Panc1 (cell line): ENCODE results near the gene CIB4. TPM values are rescaled to one million over a fixed set of nuclear protein-coding genes. Genes with fewer than 3 reads are reported as not detected.
A peak's percentile ranks its signal among the peaks of the same experiment; 100 is the strongest.

Experiments used
- ATAC-seq: fragments of 200-7000 bp; cut with Tn5 transposase; 2 replicates; pipeline ENCODE4 v1.9.1; 2020; ENCODE audit warnings: mild to moderate bottlenecking, moderate library complexity
- BruUV-seq: library from RNA; stranded (reverse); fragments of 400-500 nt; replicated peaks from 2 replicates; lab custom pipeline; 2021; lab: Mats Ljungman, UMichigan
- CTCF ChIA-PET: fragments of 300-600 bp; sonication (Branson Sonifier 250); formaldehyde crosslinking; loops from one replicate; lab custom pipeline; 2022; ENCODE audit warnings: antibody characterized with exemption; lab: Charles Lee
- POLR2A ChIA-PET: fragments of 300-600 bp; sonication (Branson Sonifier 250); formaldehyde crosslinking; loops from one replicate; lab custom pipeline; 2022; ENCODE audit warnings: antibody characterized with exemption; lab: Charles Lee
- DNase-seq: peaks from one replicate; pipeline ENCODE4 v3.0.0-alpha.2; 2010; ENCODE audit warnings: low read depth, low spot score
- H3K27ac ChIP-seq: 2 replicates; pipeline ENCODE4 v1.5.1; 2011; ENCODE audit warnings: mild to moderate bottlenecking, low read length, inconsistent platforms
- H3K27me3 ChIP-seq: fragments of 200-500 bp; sonication (Bioruptor generic); 2 replicates; pipeline ENCODE4 v1.6.0; 2014; ENCODE audit warnings: low read length, inconsistent platforms; ENCODE audit not compliant: control insufficient read depth, insufficient read depth
- H3K36me3 ChIP-seq: fragments of 200-500 bp; sonication (Bioruptor generic); 2 replicates; pipeline ENCODE4 v1.5.1; 2014; ENCODE audit warnings: inconsistent platforms, mild to moderate bottlenecking, low read length, moderate library complexity; ENCODE audit not compliant: control insufficient read depth, insufficient read depth
- H3K4me1 ChIP-seq: 2 replicates; pipeline ENCODE4 v1.5.1; 2011; ENCODE audit warnings: inconsistent platforms, mild to moderate bottlenecking, low read length, moderate library complexity; ENCODE audit not compliant: control insufficient read depth, insufficient read depth
- H3K4me3 ChIP-seq, 2 experiments: 2 replicates each; pipeline ENCODE4 v1.5.1; 2011 to 2012; ENCODE audit warnings: low read depth in 2 of 2, low read length in 2 of 2, mild to moderate bottlenecking in 2 of 2, inconsistent platforms in 1 of 2, moderate library complexity in 1 of 2
- H3K9me3 ChIP-seq: fragments of 200-500 bp; sonication (Bioruptor generic); 2 replicates; pipeline ENCODE4 v1.5.1; 2014; ENCODE audit warnings: low read depth, mild to moderate bottlenecking, inconsistent platforms, low read length, moderate library complexity; ENCODE audit not compliant: control insufficient read depth, insufficient read depth
- CTCF ChIP-seq: fragments of 450-650 bp; IDR thresholded peaks from 2 replicates; pipeline ENCODE4 v1.5.1; 2017; ENCODE audit warnings: mild to moderate bottlenecking
- POLR2AphosphoS5 ChIP-seq: IDR thresholded peaks from 2 replicates; pipeline ENCODE4 v1.6.1; 2012; ENCODE audit warnings: mild to moderate bottlenecking, low read depth, low read length, moderate library complexity
- REST ChIP-seq, 2 experiments: IDR thresholded peaks; 2 replicates each; pipeline ENCODE4 v1.6.1; 2011 to 2012; ENCODE audit warnings: low read depth in 2 of 2, control low read depth in 1 of 2, low read length in 1 of 2, mild to moderate bottlenecking in 1 of 2, moderate library complexity in 1 of 2; ENCODE audit not compliant: insufficient read depth in 1 of 2
- SIN3A ChIP-seq: IDR thresholded peaks from 2 replicates; pipeline ENCODE4 v1.6.1; 2012; ENCODE audit warnings: low read depth, mild to moderate bottlenecking, low read length, moderate library complexity, borderline replicate concordance; ENCODE audit not compliant: insufficient read depth
- TCF7L2 ChIP-seq: IDR thresholded peaks from 2 replicates; pipeline ENCODE4 v1.6.1; 2011; ENCODE audit warnings: mild to moderate bottlenecking, low read depth, low read length, inconsistent platforms
- in situ Hi-C: cut with HindIII; loops from 2 replicates; pipeline ENCODE4 v1.10.0; 2016; ENCODE audit warnings: low sequenced_read_pairs, low pct_unique_long_range_greater_than_20kb
- intact Hi-C: fragments of 100-400 bp; cut with micrococcal nuclease; formaldehyde crosslinking; loops from one replicate; pipeline ENCODE4 v1.10.0; 2022; ENCODE audit not compliant: unreplicated experiment
- total RNA-seq: library from RNA; stranded (reverse); gene quantifications from one replicate; pipeline ENCODE4 v1.2.1, GENCODE V29; 2021; ENCODE audit not compliant: unreplicated experiment

CIB4 gene
- total RNA-seq, 1 experiment from 2014 or later, result 0.33 TPM

GRCh38 chr2:26558271-26559043 lies 82.7 kb downstream of the CIB4 start:
- H3K27ac ChIP-seq, result no peak overlapping the region
- POLR2A ChIA-PET, result interaction anchor here (0.6 to 0.7 kb wide), 3 partner anchors 17 to 174 kb away, joined by 3 to 4 read pairs (median 3); no protein-coding TSS in a partner anchor
- no peak for DNase-seq
- peaks cover 11% of the 10 kb centered on the region for H3K27me3 ChIP-seq
- H3K4me3 ChIP-seq, result no peak overlapping the region
- in situ Hi-C loops, result no loop called here
- H3K36me3 ChIP-seq, result no peaks in the 10 kb centered on the region
- CTCF ChIA-PET, result interaction anchor here (0.6 to 0.7 kb wide), 4 partner anchors 10 to 187 kb away, joined by 3 to 6 read pairs (median 4); no protein-coding TSS in a partner anchor
- TF ChIP-seq REST (IDR thresholded peaks at IDR 0.05; ENCODE audit: insufficient read depth in 1 of 2, low read depth in 2 of 2, low read length in 1 of 2), result no peak
- TF ChIP-seq CTCF, result no peak
- TF ChIP-seq SIN3A, result no peak
- no peak for TF ChIP-seq POLR2AphosphoS5
- no peak for TF ChIP-seq TCF7L2
- BruUV-seq, result no TSS peak
- intact Hi-C loops, result no loop called here
- peaks cover 8% of the 10 kb centered on the region for H3K4me1 ChIP-seq
- 0 out of 2 replicates have a peak, but pooled peaks have one; percentile 11 for ATAC-seq
- H3K9me3 ChIP-seq, result no peaks in the 10 kb centered on the region

GRCh38 chr2:26557244-26557925 lies 83.8 kb downstream of the CIB4 start:
- in situ Hi-C loops, result no loop called here
- peaks cover 5% of the 10 kb centered on the region for H3K27me3 ChIP-seq
- no TSS peak for BruUV-seq

More at GRCh38 chr2:26557244-26557925, 83.8 kb downstream of the CIB4 start:
- ATAC-seq (no peak), DNase-seq (no peak)
- Histone ChIP-seq H3K9me3 (no peaks in the 10 kb centered on the region), H3K27ac (no peak overlapping the region), H3K4me3 (no peak overlapping the region), H3K4me1 (peaks cover 3% of the 10 kb centered on the region; the same call in 1 of the 2 replicates), H3K36me3 (no peaks in the 10 kb centered on the region)
- TF ChIP-seq REST (IDR thresholded peaks at IDR 0.05; ENCODE audit: insufficient read depth in 1 of 2, low read depth in 2 of 2, low read length in 1 of 2), result no peak
- no peak for TF ChIP-seq CTCF
- no peak for TF ChIP-seq SIN3A
- no peak for TF ChIP-seq TCF7L2
- TF ChIP-seq POLR2AphosphoS5, result no peak
- ChIA-PET CTCF (interaction anchor here (1.0 to 1.2 kb wide), 2 partner anchors 20 to 286 kb away, joined by 5 to 8 read pairs; no protein-coding TSS in a partner anchor), POLR2A (no interaction called here)
- intact Hi-C loops, result no loop called here
